Activated CD8-positive, alpha-beta memory T cell treated with anti-CD3 and anti-CD28 coated beads, Interleukin-2, amount 50 U/mL, for 24 hours (primary cell): ENCODE results near the gene CNTROB.

ENCODE experiments used
- DNase-seq: peaks from one replicate; pipeline ENCODE4 v3.0.0-alpha.2; 2020; ENCODE audit errors: extremely low read depth

The CNTROB gene, protein sequence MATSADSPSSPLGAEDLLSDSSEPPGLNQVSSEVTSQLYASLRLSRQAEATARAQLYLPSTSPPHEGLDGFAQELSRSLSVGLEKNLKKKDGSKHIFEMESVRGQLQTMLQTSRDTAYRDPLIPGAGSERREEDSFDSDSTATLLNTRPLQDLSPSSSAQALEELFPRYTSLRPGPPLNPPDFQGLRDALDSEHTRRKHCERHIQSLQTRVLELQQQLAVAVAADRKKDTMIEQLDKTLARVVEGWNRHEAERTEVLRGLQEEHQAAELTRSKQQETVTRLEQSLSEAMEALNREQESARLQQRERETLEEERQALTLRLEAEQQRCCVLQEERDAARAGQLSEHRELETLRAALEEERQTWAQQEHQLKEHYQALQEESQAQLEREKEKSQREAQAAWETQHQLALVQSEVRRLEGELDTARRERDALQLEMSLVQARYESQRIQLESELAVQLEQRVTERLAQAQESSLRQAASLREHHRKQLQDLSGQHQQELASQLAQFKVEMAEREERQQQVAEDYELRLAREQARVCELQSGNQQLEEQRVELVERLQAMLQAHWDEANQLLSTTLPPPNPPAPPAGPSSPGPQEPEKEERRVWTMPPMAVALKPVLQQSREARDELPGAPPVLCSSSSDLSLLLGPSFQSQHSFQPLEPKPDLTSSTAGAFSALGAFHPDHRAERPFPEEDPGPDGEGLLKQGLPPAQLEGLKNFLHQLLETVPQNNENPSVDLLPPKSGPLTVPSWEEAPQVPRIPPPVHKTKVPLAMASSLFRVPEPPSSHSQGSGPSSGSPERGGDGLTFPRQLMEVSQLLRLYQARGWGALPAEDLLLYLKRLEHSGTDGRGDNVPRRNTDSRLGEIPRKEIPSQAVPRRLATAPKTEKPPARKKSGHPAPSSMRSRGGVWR

DNA sequence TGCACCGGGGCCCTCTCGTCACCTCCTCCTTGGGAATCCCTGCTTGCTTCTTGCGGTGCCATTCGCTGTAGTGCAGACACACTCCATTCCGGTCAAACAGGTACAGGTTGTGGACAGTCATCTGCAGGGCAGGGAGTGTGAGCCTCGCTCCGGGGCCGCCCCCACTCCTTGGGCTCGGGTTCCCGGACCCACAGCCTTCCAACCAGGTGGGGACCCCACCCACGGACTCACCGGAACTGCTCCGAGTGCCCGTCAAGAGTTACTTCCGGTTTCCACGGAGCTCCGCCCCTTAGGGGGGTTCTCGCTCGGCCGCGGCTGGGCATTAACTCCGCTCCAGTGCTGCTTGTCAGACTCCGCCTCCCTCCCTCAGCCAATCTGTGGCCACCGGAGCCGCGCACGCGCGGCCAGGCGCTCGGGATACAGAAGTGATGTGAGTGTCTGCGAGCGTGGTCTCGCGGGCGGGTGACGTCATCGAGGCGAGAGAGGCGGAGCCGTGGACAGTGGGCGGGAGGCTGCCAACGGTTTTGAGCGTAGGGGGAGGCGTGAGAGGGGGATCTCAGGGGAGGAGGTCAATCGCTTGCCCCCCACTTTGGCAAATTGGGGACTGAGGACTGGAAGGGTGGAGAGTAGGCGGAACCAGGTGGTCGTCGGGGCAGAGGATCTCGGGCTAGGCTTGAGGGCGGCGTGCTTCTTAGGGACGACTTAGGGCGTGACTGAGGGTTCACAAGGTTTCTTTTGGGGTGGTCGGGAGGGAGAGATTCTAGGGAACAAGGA, at the start of gene CNTROB, which contains the start of gene TRAPPC1:
CNTROB (plus strand) TSS at position 498 of the 774 bp plus-strand sequence. CDS start 874 bp downstream, outside the sequence.
TRAPPC1 (minus strand) TSS at position 238 of the 774 bp plus-strand sequence; CDS start at position 121, 117 bp downstream.
- DNase-seq = peak; percentile 98

DNA sequence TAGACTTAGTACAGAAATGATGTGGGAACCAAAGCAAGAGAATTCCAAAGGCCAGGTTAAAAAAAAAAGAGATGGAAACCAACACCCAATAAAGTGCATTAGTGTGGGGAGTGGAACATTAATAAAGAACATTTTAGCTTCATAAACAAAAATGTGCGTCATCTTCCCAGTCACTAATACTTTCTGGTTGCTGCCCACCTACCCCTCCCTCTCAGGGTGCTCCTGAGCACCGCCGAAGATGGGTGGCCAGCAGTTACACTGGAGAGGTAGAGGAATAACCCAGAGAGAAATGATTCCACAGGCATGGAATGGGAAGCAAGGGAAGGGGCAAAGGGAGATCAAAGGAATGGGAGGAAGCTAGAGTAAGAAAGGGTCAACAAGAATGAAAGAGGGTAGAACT, 49.4 kb upstream of the CNTROB start:
- no peak for DNase-seq

DNA sequence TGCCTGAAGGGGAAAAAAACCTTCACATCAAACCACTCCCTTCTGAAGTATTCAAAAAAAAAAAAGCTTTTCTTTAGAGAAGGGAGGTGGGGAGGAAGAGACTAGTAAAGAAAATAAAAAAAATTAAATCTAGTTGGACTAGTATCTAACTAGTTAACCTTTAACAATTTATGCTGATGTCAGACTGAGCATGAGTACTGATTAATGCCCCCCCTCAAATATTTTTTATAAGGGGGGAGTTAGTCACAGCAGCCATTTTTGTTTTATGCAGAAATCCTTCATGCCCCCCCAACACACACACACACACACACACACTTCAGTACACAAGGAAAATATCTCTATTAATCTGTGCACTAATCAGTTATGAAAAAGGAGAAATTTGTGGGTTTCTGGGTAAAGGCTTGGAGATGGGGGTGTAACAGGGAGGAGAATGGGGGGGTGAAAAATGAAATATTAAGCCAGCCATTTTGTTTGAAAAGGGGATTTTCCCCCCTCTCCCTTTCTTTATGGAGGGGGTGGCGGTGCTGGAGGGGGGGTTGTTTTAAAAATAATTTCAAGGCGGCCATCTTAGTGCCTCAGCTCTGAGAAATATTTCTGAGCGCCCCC, 48.1 kb upstream of the CNTROB start:
- no peak for DNase-seq

DNA sequence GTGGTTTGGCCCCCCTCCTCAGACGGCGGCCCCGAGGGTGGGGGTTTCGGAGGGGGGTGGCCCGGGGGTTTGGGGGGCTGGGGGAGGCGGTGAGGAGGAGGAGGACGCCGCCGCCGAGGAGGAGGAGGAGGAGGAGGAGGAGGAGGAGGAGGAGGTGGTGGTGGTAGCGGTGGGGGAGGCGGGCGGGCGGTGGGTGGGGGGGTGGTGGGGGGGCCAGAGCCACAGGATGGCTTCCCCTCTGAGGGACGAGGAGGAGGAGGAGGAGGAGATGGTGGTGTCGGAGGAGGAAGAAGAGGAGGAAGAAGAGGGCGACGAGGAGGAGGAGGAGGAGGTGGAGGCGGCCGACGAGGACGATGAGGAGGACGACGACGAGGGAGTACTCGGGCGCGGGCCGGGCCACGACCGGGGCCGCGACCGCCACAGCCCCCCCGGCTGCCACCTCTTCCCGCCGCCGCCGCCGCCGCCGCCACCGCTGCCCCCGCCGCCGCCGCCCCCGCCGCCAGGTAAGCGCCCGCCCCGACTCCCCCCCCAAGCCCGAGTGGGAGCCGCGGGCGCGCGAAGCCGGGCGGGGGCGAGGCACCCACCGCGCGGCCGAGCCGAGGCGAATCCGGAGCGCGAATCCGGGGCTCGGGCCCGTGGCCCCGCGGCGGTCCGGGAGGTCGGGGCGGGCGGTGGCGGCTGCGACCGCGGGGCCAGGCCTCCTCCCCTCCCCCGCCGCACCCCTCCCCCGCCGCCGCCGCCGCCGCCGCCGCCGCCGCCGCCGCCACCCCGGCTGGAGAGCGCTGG, 47.2 kb upstream of the CNTROB start:
- no peak for DNase-seq

DNA sequence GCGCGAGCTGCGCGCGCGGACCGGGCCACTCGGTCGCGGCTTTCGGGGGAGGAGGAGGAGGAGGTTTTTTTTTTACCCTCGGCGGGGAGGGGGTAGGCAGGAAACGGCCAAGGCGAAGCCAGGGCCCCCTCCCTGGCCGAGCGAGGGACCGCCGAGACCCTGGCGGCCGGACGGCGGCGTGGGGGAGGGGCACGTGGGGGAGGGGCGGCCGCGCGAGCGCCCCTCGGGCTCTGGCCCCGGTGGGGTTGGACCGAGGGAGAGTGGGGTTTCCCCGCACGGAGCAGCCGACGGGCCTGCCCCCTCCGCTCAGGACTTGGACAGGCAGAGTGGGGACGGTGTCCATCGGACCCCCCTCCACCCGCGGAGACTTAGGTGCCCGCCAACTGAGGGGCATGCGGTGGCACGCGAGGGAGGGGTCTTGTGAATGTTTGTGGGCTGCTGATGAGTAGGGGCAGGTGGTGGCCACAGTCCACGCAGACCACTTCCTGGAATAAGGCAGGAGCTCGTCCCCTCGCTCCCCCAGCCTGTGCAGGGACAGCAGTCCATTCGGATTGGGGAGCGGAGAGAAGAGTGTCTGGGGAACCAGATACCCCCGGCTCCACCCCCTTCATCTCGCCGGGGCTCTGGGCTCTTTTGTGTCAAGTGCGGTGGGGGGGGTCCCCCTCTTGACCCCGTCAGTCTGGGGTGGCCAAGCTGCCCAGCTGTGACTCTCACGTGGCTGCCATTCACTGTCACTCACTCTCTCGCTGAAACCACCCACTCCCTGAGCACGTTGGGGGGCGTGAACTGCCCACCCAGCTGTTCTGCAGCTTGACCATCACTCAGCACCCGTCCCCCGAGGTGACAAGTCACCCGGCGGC, 46.4 kb upstream of the CNTROB start:
- DNase-seq = no peak

DNA sequence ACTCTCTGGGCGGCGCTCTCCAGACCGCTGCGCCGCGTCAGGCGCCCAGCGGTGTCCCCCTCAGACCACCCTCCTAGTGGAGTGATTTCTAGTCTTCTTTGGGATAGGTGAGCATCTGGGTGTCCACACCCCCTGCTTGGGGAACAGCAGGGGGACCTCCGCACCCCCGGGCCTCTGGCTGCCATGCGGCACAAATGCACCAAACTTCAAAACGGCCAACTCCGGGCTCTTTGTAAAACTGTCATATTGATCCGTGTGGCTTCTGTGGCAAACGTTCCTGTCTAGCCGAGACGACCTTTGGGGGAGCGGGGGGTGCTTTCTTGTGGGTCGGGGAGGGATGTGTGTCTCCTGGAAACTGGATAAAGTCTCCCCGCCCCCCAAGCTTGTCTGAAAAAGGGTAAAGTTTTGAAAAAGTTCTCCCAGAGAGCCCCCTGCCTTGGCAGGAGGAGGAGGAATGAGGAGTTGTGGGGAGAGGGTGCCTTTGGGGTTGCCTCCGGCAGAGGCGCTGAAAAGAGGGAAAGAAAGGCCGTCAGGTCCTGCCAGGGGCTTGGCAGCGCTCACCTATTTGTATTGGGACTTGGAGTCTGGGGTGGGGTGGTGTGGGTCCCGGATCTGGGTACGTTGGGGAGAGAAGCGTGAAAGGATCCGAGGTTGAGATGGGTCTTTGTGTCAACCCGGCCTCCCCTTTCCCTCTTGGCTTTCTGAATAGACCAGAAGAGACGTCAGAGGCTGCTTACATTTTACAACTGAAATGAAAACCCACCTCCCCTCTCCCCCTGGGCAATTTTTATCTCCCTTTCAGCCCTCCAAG, 45.6 kb upstream of the CNTROB start:
- DNase-seq = no peak

DNA sequence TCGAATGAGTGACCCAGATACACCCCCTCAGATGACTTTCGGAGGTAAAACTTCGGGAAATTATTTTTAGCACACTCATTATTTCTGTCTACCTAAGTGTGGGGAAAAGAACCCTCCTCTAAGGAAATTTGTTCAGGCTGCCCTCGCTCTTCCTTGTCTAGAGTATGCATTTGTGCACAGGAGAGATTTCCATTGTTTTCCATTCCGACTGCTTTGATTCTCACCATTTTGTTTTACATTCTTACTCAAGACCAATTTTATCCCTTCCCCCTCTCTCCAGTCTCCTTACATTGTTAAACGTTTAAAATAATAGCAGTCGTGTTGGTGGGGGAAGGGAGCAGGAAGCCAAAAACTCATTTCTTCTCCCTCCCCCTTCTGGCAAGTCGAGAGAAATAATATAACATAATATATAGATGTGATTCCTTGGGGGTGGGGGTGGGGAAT, 44.9 kb upstream of the CNTROB start:
- DNase-seq = no peak

DNA sequence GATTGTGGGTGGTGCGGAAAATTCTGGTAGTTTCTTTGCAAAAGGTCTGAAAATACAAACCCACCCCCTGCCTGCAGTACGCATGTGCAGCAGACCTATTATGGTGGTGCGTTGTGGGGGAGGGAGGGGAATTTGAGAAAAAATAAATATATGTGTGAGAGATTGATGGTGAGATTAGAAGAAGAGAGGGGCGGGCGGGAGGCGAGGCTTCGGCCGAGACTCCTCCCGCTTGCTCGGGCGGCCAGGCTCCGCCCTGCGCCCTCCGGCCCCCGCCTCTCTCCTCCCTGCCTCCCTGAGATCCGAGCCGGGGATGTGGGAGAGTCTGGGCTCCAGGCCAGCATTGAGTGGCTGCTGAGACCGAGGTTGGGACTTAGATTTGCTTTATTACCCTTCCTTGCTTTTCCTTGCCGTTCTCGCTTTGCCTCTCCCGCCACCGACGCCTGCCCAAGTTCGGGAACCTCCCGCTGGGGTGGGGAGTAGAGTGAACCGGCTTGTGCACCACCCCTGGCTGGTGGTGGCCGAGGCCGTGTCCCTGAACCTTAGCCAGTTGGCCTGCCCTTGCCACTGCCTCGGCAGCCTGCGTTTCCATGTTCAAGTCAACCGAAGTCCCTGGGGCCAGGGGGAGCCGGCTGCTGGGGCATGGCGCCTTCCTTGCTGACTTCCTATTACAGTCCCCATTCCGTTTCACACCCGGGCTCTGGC, 44.4 kb upstream of the CNTROB start:
- peak; percentile 79 for DNase-seq

DNA sequence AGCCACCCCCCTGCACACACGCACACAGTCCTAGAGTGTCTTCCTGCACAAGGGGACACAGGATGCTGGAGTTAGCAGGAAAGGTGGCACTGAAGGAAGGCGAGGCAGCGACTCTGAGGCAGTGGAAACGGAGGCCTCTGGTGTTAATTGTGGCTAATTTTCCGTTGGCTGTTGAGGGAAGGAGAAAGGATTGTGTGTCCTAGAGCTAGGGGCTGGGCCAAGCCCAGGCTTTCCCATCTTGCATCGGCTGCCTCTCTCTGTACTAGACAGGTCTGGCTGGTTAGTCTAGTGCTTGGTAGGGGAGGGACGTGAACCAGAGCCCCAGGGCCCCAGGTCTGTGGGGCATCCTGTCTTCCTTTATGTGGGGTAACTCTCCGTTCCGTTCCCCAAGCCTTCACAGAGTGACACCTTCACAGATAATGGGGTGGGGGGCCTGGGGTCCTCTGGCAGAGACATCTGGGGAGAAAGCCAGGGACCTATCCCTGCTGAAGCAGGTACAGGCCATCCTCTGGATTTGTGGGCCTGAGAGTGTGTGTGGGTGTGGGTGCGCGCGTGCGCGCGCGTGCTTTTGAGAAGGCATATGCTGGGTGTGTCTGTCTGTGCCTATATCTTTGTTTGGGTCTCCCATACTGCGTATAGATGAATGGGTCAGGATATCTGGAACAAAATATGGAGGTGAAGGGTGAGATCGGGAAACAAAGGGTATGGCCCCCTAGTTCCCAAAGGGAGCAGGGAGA, 43.7 kb upstream of the CNTROB start, which contains the start of gene CHD3:
CHD3 (plus strand) TSS at position 606 of the 737 bp plus-strand sequence. CDS start 212 bp downstream, outside the sequence.
- no peak for DNase-seq

DNA sequence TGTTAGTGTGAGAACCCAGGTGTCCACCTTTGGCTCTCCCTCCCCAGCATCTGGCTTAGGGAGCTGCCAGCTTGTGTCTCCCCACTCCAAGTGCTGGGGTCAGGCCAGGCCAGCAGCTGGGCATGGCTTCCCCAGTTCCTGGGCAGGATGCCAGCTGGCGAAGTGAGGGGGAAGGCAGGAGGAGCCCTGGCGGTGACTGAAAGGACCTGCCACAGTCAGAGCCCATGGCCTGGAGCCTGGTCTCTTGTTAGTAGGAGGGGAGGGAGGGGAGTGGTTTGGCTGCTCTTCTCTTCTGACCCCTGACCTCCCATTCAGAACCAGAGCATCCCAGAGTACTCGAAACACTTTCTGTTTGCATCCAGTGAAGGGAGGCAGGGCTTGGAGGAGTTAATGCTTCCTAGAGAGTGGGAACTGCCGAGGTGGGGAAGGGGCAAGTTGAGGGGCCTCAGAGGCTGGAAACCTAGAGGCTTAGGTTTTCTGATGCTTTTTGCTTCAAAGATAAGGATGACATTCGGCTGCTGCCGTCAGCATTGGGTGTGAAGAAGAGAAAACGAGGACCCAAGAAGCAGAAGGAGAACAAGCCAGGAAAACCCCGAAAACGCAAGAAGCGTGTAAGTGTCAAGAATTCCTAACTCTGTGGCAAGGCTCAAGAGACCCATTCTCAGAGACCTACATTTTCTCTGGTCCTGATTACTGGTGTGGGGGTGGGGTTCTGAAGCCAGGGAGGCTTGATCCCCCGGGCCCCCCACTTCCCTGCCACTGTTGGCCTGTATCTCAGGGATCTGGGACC, 42.6 kb upstream of the CNTROB start:
- no peak for DNase-seq

DNA sequence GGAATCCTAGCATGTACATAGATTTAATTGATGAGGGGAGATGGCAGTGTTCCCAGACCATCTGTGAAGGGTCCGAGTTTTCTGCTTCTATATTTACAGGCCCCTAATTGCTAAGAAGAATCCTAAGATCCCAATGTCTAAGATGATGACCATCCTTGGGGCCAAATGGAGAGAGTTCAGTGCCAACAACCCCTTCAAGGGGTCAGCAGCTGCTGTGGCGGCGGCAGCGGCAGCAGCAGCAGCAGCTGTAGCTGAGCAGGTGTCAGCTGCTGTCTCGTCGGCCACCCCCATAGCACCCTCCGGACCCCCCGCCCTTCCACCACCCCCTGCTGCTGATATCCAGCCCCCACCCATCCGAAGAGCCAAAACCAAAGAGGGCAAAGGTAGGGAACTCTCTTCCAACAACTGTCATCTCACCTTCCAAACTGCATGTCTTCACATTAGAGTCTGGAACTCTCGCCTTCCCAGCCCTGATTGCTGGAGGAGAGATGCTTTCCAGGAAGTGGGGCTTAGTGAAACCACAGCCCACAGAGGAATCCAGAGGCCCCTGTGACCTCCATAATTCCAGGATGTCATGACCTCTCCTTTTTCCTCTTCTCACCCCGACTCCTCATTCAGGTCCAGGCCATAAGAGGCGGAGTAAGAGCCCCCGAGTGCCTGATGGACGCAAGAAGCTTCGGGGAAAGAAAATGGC, 38.7 kb upstream of the CNTROB start:
- no peak for DNase-seq

DNA sequence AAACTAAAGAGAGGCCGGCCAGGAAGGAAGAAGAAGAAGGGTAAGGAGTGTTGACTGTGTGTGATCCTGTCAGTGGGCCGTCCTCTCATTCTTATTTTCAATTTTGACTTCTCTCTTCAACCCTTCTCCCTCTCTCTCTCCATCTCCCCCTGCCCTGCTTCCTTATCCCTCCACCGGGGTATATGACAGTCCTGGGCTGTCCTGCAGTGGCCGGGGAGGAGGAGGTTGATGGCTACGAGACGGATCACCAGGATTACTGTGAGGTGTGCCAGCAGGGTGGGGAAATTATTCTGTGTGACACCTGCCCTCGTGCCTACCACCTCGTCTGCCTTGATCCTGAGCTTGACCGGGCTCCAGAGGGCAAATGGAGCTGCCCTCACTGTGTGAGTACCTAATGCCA, 37.8 kb upstream of the CNTROB start:
- no peak for DNase-seq

DNA sequence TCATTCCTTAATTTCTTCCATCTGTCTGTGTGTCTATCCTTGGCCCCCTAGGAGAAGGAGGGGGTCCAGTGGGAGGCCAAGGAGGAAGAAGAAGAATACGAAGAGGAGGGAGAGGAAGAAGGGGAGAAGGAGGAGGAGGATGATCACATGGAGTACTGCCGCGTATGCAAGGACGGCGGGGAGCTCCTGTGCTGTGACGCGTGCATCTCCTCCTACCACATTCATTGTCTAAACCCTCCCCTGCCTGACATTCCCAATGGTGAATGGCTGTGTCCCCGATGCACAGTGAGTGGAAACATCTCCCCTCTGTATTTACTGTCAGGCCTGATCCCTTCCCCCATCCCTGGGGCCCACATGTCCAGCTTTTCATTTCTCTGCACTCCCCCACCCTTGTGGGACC, 37.1 kb upstream of the CNTROB start:
- DNase-seq = no peak

DNA sequence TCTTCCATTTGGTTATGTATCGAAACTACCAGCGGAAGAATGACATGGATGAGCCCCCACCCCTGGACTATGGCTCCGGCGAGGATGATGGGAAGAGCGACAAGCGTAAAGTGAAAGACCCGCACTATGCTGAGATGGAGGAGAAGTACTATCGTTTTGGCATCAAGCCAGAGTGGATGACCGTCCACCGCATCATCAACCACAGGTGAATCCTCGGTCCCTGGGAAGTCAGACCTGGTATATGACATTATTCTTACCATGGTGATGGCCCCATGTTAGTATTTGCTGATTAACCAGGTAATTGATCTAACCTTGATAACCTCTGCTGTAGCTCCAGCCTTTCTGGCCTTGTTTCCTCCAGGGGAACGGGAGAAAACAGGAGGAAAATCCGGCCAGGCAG, 34.9 kb upstream of the CNTROB start:
- DNase-seq = no peak

DNA sequence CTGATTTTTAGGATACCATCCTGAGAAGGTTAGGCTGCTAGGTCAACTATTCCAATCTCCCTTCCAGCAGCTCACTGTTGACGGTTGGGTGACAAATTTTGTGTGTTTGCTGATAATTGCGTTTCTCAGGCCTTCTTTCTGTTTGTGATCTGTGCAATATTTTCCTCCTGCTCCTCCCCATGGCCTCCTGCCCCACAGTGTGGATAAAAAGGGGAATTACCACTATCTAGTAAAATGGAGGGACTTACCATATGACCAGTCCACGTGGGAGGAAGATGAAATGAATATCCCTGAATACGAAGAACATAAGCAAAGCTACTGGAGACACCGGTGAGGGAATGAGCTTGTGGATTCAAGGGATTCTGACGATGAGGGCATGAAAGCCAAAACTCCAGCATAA, 34.2 kb upstream of the CNTROB start:
- no peak for DNase-seq
